Measurements from ENCODE around the gene NAALADL2.

The NAALADL2 gene

DNA sequence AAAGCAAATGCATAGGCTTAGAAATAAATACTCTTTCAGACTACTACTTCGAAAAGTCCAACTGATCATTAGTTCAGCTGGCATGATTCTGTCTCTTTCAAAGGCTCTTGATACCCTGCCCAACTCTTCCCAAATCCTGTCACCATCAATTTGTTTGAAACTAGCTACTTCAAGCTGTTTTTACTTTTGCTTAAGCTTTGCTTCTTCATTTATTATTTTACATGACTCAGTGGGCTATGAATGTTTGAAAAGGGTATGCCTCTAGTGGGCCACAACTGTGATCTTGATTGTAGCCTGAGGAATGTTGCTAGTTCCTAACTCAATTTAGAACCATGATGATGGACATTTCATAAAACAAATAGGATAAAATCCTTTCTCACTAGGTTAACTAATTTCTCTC lies 340.8 kb downstream of the NAALADL2 start:
- no peak for DNase-seq (ENCODE audit: low read depth)
- TF ChIP-seq, protein P1, sequence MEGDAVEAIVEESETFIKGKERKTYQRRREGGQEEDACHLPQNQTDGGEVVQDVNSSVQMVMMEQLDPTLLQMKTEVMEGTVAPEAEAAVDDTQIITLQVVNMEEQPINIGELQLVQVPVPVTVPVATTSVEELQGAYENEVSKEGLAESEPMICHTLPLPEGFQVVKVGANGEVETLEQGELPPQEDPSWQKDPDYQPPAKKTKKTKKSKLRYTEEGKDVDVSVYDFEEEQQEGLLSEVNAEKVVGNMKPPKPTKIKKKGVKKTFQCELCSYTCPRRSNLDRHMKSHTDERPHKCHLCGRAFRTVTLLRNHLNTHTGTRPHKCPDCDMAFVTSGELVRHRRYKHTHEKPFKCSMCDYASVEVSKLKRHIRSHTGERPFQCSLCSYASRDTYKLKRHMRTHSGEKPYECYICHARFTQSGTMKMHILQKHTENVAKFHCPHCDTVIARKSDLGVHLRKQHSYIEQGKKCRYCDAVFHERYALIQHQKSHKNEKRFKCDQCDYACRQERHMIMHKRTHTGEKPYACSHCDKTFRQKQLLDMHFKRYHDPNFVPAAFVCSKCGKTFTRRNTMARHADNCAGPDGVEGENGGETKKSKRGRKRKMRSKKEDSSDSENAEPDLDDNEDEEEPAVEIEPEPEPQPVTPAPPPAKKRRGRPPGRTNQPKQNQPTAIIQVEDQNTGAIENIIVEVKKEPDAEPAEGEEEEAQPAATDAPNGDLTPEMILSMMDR (IDR thresholded peaks at IDR 0.05; ENCODE audit: low read depth, low read length, missing control alignments): no peak
- in situ Hi-C loops (cut with HindIII; ENCODE audit: low sequenced_read_pairs): no loop called here
- no peak overlapping the region for H3K4me3 ChIP-seq (ENCODE audit: low read depth, low read length)

DNA sequence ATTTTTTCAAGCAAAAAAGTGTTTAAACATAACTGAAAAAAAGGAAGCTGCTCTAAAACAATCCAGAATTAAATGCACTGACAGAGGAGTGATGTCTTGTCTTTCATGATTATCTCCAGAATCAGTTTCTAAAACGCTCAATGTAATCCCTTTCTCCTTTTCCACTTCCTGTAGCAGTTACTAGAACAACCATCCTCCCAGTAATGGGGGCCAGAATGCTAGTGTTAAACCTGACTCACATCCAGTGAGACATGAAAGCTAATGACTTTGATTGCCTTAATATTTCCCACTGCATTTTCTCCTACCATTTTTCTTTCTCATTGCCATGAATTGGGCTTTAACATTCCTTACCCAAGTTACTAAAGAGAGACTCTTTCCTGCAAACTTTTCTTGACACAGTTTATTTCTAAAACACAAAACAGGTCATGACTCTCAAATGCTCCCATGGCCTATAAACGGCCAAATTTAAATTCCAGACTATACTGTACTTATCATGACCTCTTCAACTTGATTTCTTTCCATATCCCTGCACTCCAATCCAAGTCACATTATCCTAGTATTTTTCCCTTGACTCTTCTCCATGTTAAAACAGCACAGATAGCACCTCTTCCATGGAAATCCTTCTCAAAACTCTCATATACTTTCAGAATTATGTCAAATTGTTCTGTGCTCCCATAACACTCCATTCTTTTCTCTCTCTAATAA lies 341.4 kb downstream of the NAALADL2 start:
- in situ Hi-C loops (cut with HindIII; ENCODE audit: low sequenced_read_pairs): no loop called here
- H3K4me3 ChIP-seq (ENCODE audit: low read depth, low read length): no peak overlapping the region
- DNase-seq (ENCODE audit: low read depth): no peak
- TF ChIP-seq, protein P1 (IDR thresholded peaks at IDR 0.05; ENCODE audit: low read depth, low read length, missing control alignments): no peak

DNA sequence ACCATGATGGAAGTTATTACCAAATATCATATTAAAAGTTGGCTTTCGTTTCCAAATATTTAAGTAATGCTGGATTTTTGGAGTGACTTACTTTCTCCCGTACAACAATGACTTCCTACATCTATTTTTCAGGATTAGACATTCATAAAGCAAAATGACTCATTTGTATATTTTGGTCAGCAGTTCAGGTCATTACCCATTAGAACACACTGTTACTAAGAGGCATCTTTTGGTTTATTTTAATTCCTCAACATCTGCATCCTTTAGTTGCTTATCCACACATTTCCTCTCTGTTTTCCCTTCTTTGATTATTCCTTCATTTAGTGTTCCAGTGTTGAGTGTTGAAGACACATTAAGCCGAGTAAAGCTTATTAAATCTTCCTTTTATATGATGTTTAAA lies 348.2 kb downstream of the NAALADL2 start:
- H3K4me3 ChIP-seq (ENCODE audit: low read depth, low read length): no peak overlapping the region
- in situ Hi-C loops (cut with HindIII; ENCODE audit: low sequenced_read_pairs): no loop called here
- TF ChIP-seq, protein P1 (IDR thresholded peaks at IDR 0.05; ENCODE audit: low read depth, low read length, missing control alignments): no peak
- DNase-seq (ENCODE audit: low read depth): no peak

DNA sequence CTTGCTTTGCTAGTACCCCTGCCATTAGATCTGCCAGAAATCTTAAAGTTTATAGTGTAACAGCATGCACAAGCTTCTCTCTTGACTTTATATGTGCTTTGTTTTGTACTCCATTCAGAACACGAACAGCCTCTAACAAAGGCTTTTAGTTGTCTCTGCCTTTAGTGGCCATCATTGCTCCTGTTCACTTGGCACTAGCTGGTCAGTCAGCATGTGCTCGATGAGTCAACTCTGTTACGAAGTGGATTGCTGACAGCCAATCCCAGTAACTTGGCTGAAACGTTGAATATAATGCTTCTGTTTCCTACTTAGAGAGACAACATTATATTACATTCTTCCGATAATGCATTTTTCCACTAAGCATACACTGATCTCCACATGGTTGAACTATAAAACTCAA lies 349.2 kb downstream of the NAALADL2 start:
- H3K4me3 ChIP-seq (ENCODE audit: low read depth, low read length): no peak overlapping the region
- TF ChIP-seq, protein P1 (IDR thresholded peaks at IDR 0.05; ENCODE audit: low read depth, low read length, missing control alignments): no peak
- in situ Hi-C loops (cut with HindIII; ENCODE audit: low sequenced_read_pairs): no loop called here
- no peak for DNase-seq (ENCODE audit: low read depth)

DNA sequence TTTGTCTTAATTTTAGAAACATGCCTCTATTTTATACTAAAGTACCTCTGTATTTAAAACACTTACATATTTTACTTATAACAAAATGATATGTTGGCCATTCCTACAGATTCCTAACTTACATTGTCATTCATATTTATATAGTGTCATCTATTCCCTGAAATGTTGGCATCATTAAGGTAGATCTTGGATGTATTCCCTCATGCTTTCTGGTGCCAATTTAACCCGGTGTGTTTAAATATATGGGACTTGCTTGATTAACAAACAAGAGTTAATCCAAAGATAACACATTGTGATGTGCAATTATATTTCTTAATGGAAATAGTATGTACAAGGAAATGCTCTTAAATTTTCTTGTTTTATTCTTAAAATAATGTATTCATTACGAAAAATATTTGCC lies 352.3 kb downstream of the NAALADL2 start:
- in situ Hi-C loops (cut with HindIII; ENCODE audit: low sequenced_read_pairs): no loop called here
- DNase-seq (ENCODE audit: low read depth): no peak

DNA sequence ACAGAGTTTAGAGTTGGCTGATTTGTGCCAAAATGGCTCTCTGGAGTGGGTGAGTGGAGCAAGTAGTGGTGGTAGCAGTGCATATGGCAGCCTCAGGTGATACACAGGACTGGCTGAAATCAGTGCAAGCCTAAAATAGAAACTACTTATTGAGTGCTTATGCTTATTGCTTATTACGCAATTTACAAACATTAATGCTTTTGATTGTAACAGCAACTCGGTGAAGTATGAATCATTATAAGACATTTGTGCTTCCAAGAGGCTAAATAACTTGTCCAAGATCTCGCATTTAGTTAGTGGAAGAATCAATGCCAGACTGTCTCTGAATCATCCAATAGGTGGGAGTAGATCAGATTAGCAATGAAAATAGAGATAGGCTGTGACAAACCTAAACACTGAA lies 353.8 kb downstream of the NAALADL2 start:
- peak; percentile 5 for DNase-seq (ENCODE audit: low read depth)
- in situ Hi-C loops (cut with HindIII; ENCODE audit: low sequenced_read_pairs): no loop called here
- TF ChIP-seq, protein P1 (IDR thresholded peaks at IDR 0.05; ENCODE audit: low read depth, low read length, missing control alignments): no peak
- H3K4me3 ChIP-seq (ENCODE audit: low read depth, low read length): no peak overlapping the region

More for the DNA sequence above, 352.3 kb downstream of the NAALADL2 start:
- TF ChIP-seq, protein P1 (IDR thresholded peaks at IDR 0.05; ENCODE audit: low read depth, low read length, missing control alignments): no peak
- H3K4me3 ChIP-seq (ENCODE audit: low read depth, low read length): no peak overlapping the region

All from astrocyte of the cerebellum (primary cell).